Tibial nerve (tissue), 4 donors: ENCODE measurements around the gene SIGLEC14. TPM values are rescaled to one million over a fixed set of nuclear protein-coding genes. Genes with fewer than 3 reads are reported as not detected.

Source experiments
- DNase-seq, 2 donors: peaks; one replicate each; pipeline ENCODE4 v3.0.0-alpha.2; 2019; ENCODE audit warnings: low spot score in 2 of 2
- H3K27ac ChIP-seq, 4 donors: fragments of 200-600 bp; sonication (generic) in 3 of 4; one replicate each; pipeline ENCODE4 v1.5.1; 2017 to 2019; ENCODE audit warnings: mild to moderate bottlenecking in 1 of 4
- H3K27me3 ChIP-seq, 2 donors: fragments of 200-600 bp; sonication (generic) in 1 of 2; one replicate each; pipeline versions ENCODE4 v1.5.1 to v1.6.0; 2017 to 2019
- H3K36me3 ChIP-seq, 3 donors: fragments of 200-600 bp; sonication (generic); one replicate each; pipeline ENCODE4 v1.5.1; 2018 to 2019
- H3K4me1 ChIP-seq, 4 donors: fragments of 200-600 bp; sonication (generic) in 3 of 4; one replicate each; pipeline ENCODE4 v1.5.1; 2017 to 2019
- H3K4me3 ChIP-seq, 4 donors: fragments of 200-600 bp; sonication (generic) in 3 of 4; one replicate each; pipeline ENCODE4 v1.5.1; 2017 to 2019; ENCODE audit warnings: mild to moderate bottlenecking in 1 of 4, moderate library complexity in 1 of 4
- H3K9me3 ChIP-seq, 4 donors: fragments of 200-600 bp; sonication (generic) in 3 of 4; one replicate each; pipeline ENCODE4 v1.5.1; 2017 to 2019
- EP300 ChIP-seq, 2 donors: sonication (generic); formaldehyde crosslinking; IDR thresholded peaks; one replicate each; pipeline ENCODE4 v1.6.1; 2017; ENCODE audit warnings: antibody characterized with exemption in 2 of 2, mild to moderate bottlenecking in 1 of 2
- POLR2A ChIP-seq, 2 donors: fragments of 450-650 bp; IDR thresholded peaks; one replicate each; pipeline ENCODE4 v1.6.1; 2017; ENCODE audit warnings: antibody characterized with exemption in 2 of 2, mild to moderate bottlenecking in 2 of 2, moderate library complexity in 2 of 2
- WGBS, 2 donors: methylation state at CpG; one replicate each; pipeline ENCODE4 v1.1.5; 2018; 5-methylcytosine and 5-hydroxymethylcytosine counted together
- total RNA-seq, 4 donors: library from RNA; depleted of rRNA; stranded (reverse); fragments of >200 nt; gene quantifications; one replicate each; pipeline ENCODE4 v1.1.0, GENCODE V29; 2016
- TF ChIP-seq, protein P1 (sequence below), 5 experiments: fragments of 200-600 bp in 3 of 5; fragments of 450-650 bp in 2 of 5; sonication (generic) in 3 of 5; IDR thresholded peaks; one replicate each; pipeline ENCODE4 v1.5.1; 2016 to 2019; ENCODE audit warnings: antibody characterized with exemption in 5 of 5, mild to moderate bottlenecking in 3 of 5, moderate library complexity in 2 of 5

The SIGLEC14 gene
- total RNA-seq, 4 donors from 2014 or later, result 1.9 to 6.3 (median 4.9) TPM; not detected in 1

DNA sequence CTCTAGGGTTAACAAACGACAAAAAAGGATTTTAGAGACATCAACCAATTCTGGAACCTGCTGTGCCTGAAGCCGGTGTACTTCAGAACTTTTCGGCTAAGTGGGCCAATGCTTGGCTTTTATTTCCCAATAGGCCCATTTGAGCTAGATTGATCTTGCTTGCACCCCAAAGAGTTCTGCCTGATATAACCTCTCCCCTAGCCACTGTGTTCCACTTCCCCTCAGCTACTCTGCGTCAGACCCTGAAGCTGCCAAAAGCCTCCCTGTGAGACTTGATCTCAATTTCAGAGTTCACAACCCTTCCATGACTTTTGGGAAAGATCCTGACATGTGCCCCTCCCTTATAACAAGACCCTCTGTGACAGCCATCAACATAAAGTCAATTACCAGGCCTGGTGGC lies 5.6 kb upstream of the SIGLEC14 start:
- no peak for DNase-seq
- Histone ChIP-seq H3K4me1 (peaks cover 0 to 7% (median 0%) of the 10 kb centered on the region in 4 donors), H3K27ac (no peak overlapping the region), H3K27me3 (peaks cover 0 to 2% of the 10 kb centered on the region in 2 donors), H3K9me3 (no peaks in the 10 kb centered on the region), H3K36me3 (no peaks in the 10 kb centered on the region), H3K4me3 (no peak overlapping the region)
- 33 to 57% methylated on average over 4 of the region's 4 CpGs for WGBS, 2 donors
- TF ChIP-seq EP300 (IDR thresholded peaks at IDR 0.05) (no peak), POLR2A (IDR thresholded peaks at IDR 0.05) (no peak)
- TF ChIP-seq, protein P1, sequence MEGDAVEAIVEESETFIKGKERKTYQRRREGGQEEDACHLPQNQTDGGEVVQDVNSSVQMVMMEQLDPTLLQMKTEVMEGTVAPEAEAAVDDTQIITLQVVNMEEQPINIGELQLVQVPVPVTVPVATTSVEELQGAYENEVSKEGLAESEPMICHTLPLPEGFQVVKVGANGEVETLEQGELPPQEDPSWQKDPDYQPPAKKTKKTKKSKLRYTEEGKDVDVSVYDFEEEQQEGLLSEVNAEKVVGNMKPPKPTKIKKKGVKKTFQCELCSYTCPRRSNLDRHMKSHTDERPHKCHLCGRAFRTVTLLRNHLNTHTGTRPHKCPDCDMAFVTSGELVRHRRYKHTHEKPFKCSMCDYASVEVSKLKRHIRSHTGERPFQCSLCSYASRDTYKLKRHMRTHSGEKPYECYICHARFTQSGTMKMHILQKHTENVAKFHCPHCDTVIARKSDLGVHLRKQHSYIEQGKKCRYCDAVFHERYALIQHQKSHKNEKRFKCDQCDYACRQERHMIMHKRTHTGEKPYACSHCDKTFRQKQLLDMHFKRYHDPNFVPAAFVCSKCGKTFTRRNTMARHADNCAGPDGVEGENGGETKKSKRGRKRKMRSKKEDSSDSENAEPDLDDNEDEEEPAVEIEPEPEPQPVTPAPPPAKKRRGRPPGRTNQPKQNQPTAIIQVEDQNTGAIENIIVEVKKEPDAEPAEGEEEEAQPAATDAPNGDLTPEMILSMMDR (IDR thresholded peaks at IDR 0.05), result no peak

DNA sequence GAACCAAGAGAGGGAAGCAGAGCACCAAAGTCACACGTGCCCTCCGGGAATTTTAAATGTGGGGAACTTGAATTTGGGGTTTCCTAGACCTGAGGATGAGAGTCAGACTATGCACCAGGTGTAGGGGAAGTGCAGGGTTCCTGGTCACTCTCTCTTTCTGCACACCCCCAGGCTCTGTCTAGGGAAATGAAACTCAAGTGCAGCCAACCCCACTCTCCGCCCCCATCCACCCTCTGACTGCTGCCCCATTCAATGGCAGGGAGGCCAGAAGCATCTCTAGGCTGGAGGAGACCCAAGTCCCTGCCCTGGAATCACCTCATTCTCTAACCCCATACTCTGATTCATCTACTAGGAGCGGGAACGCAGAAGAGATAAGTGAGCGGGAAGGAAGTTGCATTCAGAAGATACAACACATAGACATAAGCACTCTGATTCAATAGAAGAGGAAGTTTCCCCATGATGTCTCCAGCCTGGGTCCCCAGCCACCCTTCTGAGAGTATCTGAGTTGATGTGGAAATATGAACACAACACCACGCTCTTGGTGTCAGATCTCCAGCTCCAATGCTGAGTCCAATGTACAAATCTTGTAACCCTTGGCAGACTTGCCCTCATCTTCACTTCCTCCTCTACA lies 4.7 kb upstream of the SIGLEC14 start:
- H3K4me3 ChIP-seq, result no peak overlapping the region
- H3K4me1 ChIP-seq, result no peaks in the 10 kb centered on the region
- H3K27ac ChIP-seq, result no peak overlapping the region
- no peak for DNase-seq
- no peaks in the 10 kb centered on the region for H3K9me3 ChIP-seq
- H3K27me3 ChIP-seq, result peaks cover 0 to 7% of the 10 kb centered on the region in 2 donors
- WGBS, 2 donors, result 70 to 75% methylated on average over 7 of the region's 7 CpGs
- no peaks in the 10 kb centered on the region for H3K36me3 ChIP-seq
- TF ChIP-seq EP300 (IDR thresholded peaks at IDR 0.05) (peak in 1 of 2 donors; percentile 15), POLR2A (IDR thresholded peaks at IDR 0.05) (no peak)

DNA sequence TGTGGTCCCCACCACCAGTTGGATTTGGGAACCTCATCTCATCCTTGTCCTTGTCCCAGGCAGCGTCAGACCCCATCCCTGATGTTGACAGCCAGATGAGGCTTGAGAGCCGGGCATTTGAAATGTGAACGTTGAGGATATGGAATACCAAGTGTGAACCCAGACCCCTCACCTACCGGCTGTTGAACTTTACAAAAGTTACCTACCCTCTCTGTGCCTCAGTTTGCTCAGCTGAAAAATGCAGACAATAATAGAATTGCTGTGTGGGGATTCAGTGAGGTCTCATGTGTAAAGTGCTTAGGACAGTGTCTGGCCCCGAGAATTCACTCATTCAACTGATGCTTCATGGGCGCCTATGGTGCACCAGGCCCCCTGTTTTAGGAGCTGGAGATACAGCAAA lies 693 bp upstream of the SIGLEC14 start:
- H3K4me3 ChIP-seq, result no peak overlapping the region
- WGBS, 2 donors, result 87 to 91% methylated on average over 6 of the region's 6 CpGs
- H3K27ac ChIP-seq, result no peak overlapping the region
- no peak for DNase-seq
- H3K9me3 ChIP-seq, result no peaks in the 10 kb centered on the region
- TF ChIP-seq EP300 (IDR thresholded peaks at IDR 0.05) (no peak), POLR2A (IDR thresholded peaks at IDR 0.05) (no peak)
- TF ChIP-seq, protein P1 (IDR thresholded peaks at IDR 0.05), result no peak
- no peaks in the 10 kb centered on the region for H3K36me3 ChIP-seq
- H3K4me1 ChIP-seq, result peaks cover 0 to 3% (median 0%) of the 10 kb centered on the region in 4 donors
- peaks cover 0 to 7% of the 10 kb centered on the region in 2 donors for H3K27me3 ChIP-seq

DNA sequence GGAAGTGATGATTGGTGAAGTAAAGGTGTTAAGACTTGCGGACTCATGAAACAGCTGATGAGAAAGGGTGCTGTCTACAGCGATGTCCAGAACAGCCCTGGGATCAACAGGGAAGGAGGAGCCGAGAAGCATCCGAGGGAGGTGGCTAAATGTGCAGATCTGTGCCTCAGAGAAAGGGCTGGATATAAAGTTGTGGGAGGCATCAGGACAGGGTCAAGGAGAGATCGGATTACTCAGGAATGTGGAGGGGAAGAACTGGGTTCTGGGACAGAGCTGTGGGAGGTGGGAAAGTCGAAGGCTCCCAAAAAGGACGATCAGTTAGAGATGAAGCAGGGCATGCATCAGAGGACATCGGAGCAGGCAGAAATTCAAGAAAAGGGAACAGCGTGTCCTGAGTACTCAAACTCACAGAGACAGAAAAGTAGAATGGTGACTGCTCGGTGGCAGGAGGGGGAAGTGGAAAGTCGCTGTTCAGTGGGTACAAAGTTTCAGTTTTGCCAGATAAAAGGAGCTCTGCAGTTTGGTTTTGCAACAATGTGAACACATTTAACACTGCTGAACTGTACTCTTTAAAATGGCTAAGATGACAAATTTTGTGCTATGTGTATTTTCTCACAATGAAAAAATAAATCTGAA lies 1.9 kb downstream of the SIGLEC14 start:
- Histone ChIP-seq H3K27ac (peak overlapping the region in 1 of 4 donors; percentile 38), H3K36me3 (no peaks in the 10 kb centered on the region), H3K4me3 (peak overlapping the region in 2 of 4 donors; percentile 36 to 38), H3K9me3 (no peaks in the 10 kb centered on the region), H3K27me3 (peaks cover 0 to 7% of the 10 kb centered on the region in 2 donors), H3K4me1 (peaks cover 0 to 3% (median 0%) of the 10 kb centered on the region in 4 donors)
- no peak for DNase-seq
- WGBS, 2 donors, result 35% methylated on average over 11 of the region's 11 CpGs; no CpG with 5 or more reads in 1 of the 2 donors
- no peak for TF ChIP-seq POLR2A (IDR thresholded peaks at IDR 0.05)
- TF ChIP-seq, protein P1 (IDR thresholded peaks at IDR 0.05), result no peak
- no peak for TF ChIP-seq EP300 (IDR thresholded peaks at IDR 0.05)

DNA sequence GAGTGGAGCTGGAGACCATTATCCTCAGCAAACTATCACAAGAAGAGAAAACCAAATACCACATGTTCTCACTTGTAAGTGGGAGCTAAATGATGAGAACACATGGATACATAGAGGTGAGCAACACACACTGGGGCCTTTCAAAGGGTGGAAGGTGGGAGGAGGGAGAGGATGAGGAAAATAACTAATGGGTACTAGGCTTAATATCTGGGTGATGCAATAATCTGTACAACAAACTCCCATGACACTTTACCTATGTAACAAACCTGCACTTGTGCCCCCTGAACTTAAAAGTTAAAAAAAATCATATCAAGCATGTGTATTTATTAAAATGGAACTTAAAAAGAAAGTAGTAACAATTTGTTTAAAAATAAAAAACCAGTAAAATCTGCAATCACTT lies 5.0 kb downstream of the SIGLEC14 start:
- Histone ChIP-seq H3K4me3 (no peak overlapping the region), H3K27me3 (no peaks in the 10 kb centered on the region), H3K4me1 (peaks cover 0 to 3% (median 0%) of the 10 kb centered on the region in 4 donors), H3K9me3 (peaks cover 0 to 12% (median 0%) of the 10 kb centered on the region in 4 donors), H3K36me3 (no peaks in the 10 kb centered on the region), H3K27ac (no peak overlapping the region)
- TF ChIP-seq, protein P1 (IDR thresholded peaks at IDR 0.05), result no peak
- TF ChIP-seq POLR2A (IDR thresholded peaks at IDR 0.05) (no peak), EP300 (IDR thresholded peaks at IDR 0.05) (no peak)
- no peak for DNase-seq
